Lower leg skin (tissue), 3 donors: ENCODE data around the gene TRAF2.
"Not testable (repeated sequence)": the region's sequence is repeated elsewhere in the genome, so short reads cannot be mapped to it uniquely, and the experiment has no call there.

Experiments
- CTCF ChIP-seq, 3 donors: fragments of 450-650 bp; IDR thresholded peaks; one replicate each; pipeline ENCODE4 v1.5.1; 2016; ENCODE audit warnings: antibody characterized with exemption in 3 of 3, mild to moderate bottlenecking in 3 of 3, moderate library complexity in 2 of 3
- POLR2A ChIP-seq, 2 donors: fragments of 450-650 bp; IDR thresholded peaks; one replicate each; pipeline ENCODE4 v1.6.1; 2016 to 2017; ENCODE audit warnings: antibody characterized with exemption in 2 of 2, mild to moderate bottlenecking in 1 of 2, moderate library complexity in 1 of 2

DNA sequence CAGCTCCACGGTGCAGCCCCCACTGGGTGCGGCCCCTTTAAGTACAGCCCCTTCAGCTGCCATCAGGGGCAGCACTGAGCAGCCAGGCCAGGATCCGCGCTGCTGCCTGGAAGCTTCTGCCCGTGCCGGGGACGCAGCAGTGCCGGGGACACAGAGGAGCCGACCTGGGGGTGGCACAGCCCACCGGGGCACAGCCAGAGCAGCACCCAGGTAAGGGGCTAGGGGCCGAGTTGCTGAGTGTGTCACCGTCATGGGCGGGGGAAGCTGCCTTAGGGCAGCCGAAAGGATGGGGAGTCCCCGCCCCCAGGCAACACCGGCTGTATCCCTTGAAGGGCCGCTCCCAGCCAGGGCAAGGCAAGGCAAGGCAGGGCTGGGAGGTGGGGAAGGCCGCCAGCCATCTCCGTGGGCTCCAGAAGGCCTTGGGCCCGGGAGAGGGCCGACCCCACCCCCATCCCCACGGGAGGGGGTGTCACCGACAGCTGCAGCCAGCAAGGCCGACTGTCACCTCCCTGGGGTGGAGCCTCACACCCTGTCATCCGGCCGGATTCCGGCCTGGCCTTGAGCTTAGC, 43.9 kb upstream of the TRAF2 start, which contains the start of gene AJM1:
- not testable (repeated sequence) for TF ChIP-seq POLR2A (IDR thresholded peaks at IDR 0.05)
- TF ChIP-seq CTCF (IDR thresholded peaks at IDR 0.05) = peak in 1 of 3 donors; percentile 11
